ENCODE measurements around the gene ACAA1. TPM values are rescaled to one million over a fixed set of nuclear protein-coding genes. Genes with fewer than 3 reads are reported as not detected.

Gene ACAA1
- total RNA-seq, 1 experiment from 2014 or later = 76.4 TPM

- peaks cover 83% of the 10 kb centered on the region for H3K36me3 ChIP-seq (ENCODE audit: low read depth, low read length)
- H3F3A ChIP-seq (ENCODE audit: low read length, unreplicated experiment) = peaks cover 7% of the 10 kb centered on the region
- POLR2A ChIA-PET (ENCODE audit: unreplicated experiment) = no interaction called here
- no peak overlapping the region for H3K27ac ChIP-seq (ENCODE audit: low read length)
- H3K79me2 ChIP-seq (ENCODE audit: low read length) = peaks cover 35% of the 10 kb centered on the region
- no peak for TF ChIP-seq EZH2 (IDR thresholded peaks at IDR 0.05; ENCODE audit: low read length, unreplicated experiment)
- TF ChIP-seq EZH2phosphoT487 (IDR thresholded peaks at IDR 0.05; ENCODE audit: borderline replicate concordance, low read length) = no peak
- no peak for TF ChIP-seq CTCF (conservative IDR thresholded peaks at IDR 0.05; ENCODE audit: low read depth, low read length)
- DNase-seq = no peak
- no peaks in the 10 kb centered on the region for H3K9me2 ChIP-seq (replicated peaks; ENCODE audit: low read length)
- H3K9me3 ChIP-seq (ENCODE audit: low read length) = no peaks in the 10 kb centered on the region
- H2AFZ ChIP-seq (ENCODE audit: low read length) = no peak overlapping the region
- H3K4me1 ChIP-seq (ENCODE audit: insufficient read depth, low read length) = peaks cover 38% of the 10 kb centered on the region
- no peak overlapping the region for H3K4me3 ChIP-seq (ENCODE audit: low read length)
- ATAC-seq = no peak
- no peaks in the 10 kb centered on the region for H4K20me1 ChIP-seq (ENCODE audit: low read length)
- intact Hi-C loops (cut with micrococcal nuclease) = no loop called here
- CTCF ChIA-PET = no interaction called here
- no peak overlapping the region for H3K4me2 ChIP-seq (ENCODE audit: low read length)
- no TSS peak for BruUV-seq (replicated peaks)
- no peaks in the 10 kb centered on the region for H3K27me3 ChIP-seq (ENCODE audit: low read length)
- H3K9ac ChIP-seq (ENCODE audit: low read length) = no peak overlapping the region
Measured at GRCh38 chr3:38128303-38128655, 8.6 kb downstream of the ACAA1 start.

GRCh38 chr3:38127611-38128302 is 9.2 kb downstream of the ACAA1 start:
- ChIA-PET CTCF (no interaction called here), POLR2A (ENCODE audit: unreplicated experiment) (no interaction called here)
- H3K9me3 ChIP-seq (ENCODE audit: low read length) = no peaks in the 10 kb centered on the region
- ATAC-seq (peak; percentile 32; the same call in 1 of the 2 replicates), DNase-seq (no peak)
- no peak overlapping the region for H3K9ac ChIP-seq (ENCODE audit: low read length)
- H3K27me3 ChIP-seq (ENCODE audit: low read length) = no peaks in the 10 kb centered on the region
- H3K4me3 ChIP-seq (ENCODE audit: low read length) = no peak overlapping the region
- peaks cover 85% of the 10 kb centered on the region for H3K36me3 ChIP-seq (ENCODE audit: low read depth, low read length)
- no TSS peak for BruUV-seq (replicated peaks)
- H3K4me2 ChIP-seq (ENCODE audit: low read length) = no peak overlapping the region
- intact Hi-C loops (cut with micrococcal nuclease) = no loop called here
- peaks cover 33% of the 10 kb centered on the region for H3K4me1 ChIP-seq (ENCODE audit: insufficient read depth, low read length)
- no peak overlapping the region for H2AFZ ChIP-seq (ENCODE audit: low read length)
- no peak for TF ChIP-seq CTCF (conservative IDR thresholded peaks at IDR 0.05; ENCODE audit: low read depth, low read length)
- no peak for TF ChIP-seq EZH2 (IDR thresholded peaks at IDR 0.05; ENCODE audit: low read length, unreplicated experiment)
- TF ChIP-seq EZH2phosphoT487 (IDR thresholded peaks at IDR 0.05; ENCODE audit: borderline replicate concordance, low read length) = no peak
- H3K9me2 ChIP-seq (replicated peaks; ENCODE audit: low read length) = no peaks in the 10 kb centered on the region
- H3K79me2 ChIP-seq (ENCODE audit: low read length) = peaks cover 31% of the 10 kb centered on the region
- peaks cover 6% of the 10 kb centered on the region for H3F3A ChIP-seq (ENCODE audit: low read length, unreplicated experiment)
- H4K20me1 ChIP-seq (ENCODE audit: low read length) = no peaks in the 10 kb centered on the region
- no peak overlapping the region for H3K27ac ChIP-seq (ENCODE audit: low read length)

- TF ChIP-seq EZH2phosphoT487 (IDR thresholded peaks at IDR 0.05; ENCODE audit: borderline replicate concordance, low read length) = no peak
- TF ChIP-seq CTCF (conservative IDR thresholded peaks at IDR 0.05; ENCODE audit: low read depth, low read length) = no peak
- TF ChIP-seq EZH2 (IDR thresholded peaks at IDR 0.05; ENCODE audit: low read length, unreplicated experiment) = no peak
- H3K9me3 ChIP-seq (ENCODE audit: low read length) = no peaks in the 10 kb centered on the region
- H3F3A ChIP-seq (ENCODE audit: low read length, unreplicated experiment) = peaks cover 3% of the 10 kb centered on the region
- ATAC-seq = no peak
- peaks cover 85% of the 10 kb centered on the region for H3K36me3 ChIP-seq (ENCODE audit: low read depth, low read length)
- no peak overlapping the region for H3K4me2 ChIP-seq (ENCODE audit: low read length)
- no peak overlapping the region for H3K27ac ChIP-seq (ENCODE audit: low read length)
- no peak overlapping the region for H2AFZ ChIP-seq (ENCODE audit: low read length)
- no peak overlapping the region for H3K9ac ChIP-seq (ENCODE audit: low read length)
- BruUV-seq (replicated peaks) = no TSS peak
- intact Hi-C loops (cut with micrococcal nuclease) = no loop called here
- POLR2A ChIA-PET (ENCODE audit: unreplicated experiment) = no interaction called here
- no peaks in the 10 kb centered on the region for H3K9me2 ChIP-seq (replicated peaks; ENCODE audit: low read length)
- H4K20me1 ChIP-seq (ENCODE audit: low read length) = no peaks in the 10 kb centered on the region
- peaks cover 21% of the 10 kb centered on the region for H3K4me1 ChIP-seq (ENCODE audit: insufficient read depth, low read length)
- peaks cover 17% of the 10 kb centered on the region for H3K79me2 ChIP-seq (ENCODE audit: low read length)
- H3K4me3 ChIP-seq (ENCODE audit: low read length) = no peak overlapping the region
- CTCF ChIA-PET = no interaction called here
- no peak for DNase-seq
- H3K27me3 ChIP-seq (ENCODE audit: low read length) = no peaks in the 10 kb centered on the region
Measured at GRCh38 chr3:38126121-38126892, 10.6 kb downstream of the ACAA1 start.

Measured in PC-3 (cell line).